NCI-H226 (cell line): ENCODE data around the gene CPSF4L.
"Not testable (repeated sequence)": the region's sequence is repeated elsewhere in the genome, so short reads cannot be mapped to it uniquely, and the experiment has no call there.

Experiments
- DNase-seq: peaks from one replicate; pipeline ENCODE4 v3.0.0-alpha.2; 2015

Gene CPSF4L

DNA sequence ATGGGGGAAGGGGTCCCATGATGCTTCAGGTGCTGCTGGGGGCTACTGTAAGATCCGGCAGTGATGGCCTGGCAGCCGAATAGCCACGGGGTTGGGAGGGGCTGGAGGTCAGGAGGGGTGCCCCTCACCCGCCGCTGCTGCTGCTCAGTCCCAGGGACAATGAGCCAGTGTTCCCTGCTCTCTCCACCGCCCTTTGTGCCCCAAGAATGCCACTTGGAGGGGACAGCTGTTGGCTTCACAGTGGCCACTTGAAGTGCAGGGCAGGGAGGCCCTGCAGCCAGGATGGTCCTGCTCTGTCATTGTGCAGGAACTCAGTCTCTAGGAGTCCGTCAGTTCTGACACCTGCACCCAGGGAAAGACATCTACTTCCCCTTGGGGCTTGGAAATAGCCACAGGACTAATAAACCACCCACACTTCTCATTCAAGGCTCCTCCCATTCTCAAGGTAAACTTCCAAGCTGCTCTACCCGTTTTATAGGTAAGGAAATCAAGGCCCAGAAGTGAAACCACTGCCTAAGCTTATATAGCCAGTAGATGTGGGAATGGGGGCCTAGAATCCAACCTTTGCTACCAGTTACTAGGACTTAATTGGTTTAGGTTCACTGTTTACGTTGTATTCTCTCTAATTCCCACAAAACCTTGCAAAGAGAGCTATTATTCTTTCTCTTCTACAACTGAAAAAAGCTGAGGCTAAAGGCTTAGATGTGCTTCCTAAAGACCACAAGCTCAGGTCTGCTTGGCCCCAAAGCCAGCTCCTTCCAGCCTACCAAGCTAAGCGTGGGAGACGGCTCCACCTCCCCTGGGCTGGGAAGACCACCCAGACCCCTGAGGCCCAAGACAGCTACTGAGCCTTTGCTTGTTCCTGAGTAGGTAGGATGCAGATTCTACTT is 6.2 kb upstream of the CPSF4L start:
- DNase-seq: no peak

DNA sequence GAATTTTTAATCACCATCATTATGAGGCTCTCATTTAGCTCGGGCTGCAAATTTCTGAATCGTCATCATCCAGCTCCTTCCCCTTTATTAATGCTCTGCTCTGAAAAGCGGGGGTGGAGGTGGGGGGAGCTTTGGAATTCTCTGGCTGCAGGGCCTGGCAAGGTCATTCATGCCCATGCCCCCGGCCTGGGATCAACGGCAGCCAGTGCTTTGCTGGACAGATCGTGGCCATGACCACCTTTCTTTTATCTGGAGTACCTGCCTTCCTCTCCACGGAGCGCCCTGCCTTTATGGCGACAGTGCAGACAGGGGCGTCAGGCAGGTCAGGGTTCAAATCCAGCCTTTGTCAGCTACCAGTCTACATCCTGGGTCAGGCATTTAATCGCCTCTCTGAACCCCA is 5.1 kb upstream of the CPSF4L start:
- DNase-seq: no peak

DNA sequence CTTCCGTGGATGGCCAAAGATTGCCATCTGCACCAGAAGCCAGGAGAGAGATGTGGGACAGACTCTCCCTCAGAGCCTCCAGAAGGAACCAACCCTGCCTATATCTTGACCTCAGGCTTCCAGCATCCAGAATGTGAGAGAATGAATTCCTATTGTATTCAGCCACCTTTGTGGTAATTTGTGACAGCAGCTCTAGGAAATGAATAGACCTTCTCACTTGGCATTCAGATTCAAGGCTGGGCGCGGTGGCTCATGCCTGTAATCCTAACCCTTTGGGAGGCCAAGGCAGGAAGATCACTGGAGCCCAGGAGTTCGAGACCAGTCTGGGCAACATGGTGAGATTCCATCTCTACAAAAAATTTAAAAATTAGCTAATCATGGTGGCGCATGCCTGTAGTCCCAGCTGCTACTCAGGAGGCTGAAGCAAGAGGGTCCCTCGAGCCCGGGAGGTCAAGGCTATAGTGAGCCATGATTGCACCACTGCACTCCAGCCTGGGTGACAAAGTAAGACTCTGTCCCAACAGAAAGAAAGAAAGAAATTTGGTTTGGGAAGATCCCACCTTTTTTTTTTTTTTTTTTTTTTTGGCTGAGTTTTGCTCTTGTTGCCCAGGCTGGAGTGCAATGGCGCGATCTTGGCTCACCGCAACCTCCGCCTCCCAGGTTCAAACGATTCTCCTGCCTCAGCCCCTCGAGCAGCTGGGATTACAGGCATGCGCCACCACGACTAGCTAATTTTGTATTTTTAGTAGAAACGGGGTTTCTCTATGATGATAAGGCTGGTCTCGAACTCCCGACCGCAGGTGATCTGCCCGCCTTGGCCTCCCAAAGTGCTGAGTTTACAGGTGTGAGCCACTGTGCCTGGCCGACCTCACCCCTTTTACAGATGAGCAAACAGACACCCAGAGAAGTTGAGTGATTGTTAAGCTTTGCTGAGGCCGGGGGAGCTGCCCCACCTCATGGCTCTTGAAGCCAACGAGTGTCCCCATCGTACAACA is 4.3 kb upstream of the CPSF4L start:
- DNase-seq: no peak

DNA sequence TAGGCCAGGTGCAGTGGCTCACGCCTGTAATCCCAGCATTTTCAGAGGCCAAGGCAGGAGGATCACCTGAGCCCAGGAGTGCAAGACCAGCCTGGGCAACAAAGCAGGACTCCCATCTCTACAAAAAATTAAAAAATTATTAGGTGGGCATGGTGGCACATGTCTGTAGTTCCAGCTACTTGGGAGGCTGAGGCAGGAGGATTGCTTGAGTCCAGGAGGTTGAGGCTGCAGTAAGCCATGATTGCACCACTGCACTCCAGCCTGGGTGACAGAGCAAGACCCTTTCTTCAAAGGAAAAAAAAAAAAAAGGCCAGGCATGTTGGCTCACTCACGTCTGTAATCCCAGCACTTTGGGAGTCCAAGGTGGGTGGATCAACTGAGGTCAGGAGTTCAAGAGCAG is 2.8 kb upstream of the CPSF4L start:
- not testable (repeated sequence) for DNase-seq

DNA sequence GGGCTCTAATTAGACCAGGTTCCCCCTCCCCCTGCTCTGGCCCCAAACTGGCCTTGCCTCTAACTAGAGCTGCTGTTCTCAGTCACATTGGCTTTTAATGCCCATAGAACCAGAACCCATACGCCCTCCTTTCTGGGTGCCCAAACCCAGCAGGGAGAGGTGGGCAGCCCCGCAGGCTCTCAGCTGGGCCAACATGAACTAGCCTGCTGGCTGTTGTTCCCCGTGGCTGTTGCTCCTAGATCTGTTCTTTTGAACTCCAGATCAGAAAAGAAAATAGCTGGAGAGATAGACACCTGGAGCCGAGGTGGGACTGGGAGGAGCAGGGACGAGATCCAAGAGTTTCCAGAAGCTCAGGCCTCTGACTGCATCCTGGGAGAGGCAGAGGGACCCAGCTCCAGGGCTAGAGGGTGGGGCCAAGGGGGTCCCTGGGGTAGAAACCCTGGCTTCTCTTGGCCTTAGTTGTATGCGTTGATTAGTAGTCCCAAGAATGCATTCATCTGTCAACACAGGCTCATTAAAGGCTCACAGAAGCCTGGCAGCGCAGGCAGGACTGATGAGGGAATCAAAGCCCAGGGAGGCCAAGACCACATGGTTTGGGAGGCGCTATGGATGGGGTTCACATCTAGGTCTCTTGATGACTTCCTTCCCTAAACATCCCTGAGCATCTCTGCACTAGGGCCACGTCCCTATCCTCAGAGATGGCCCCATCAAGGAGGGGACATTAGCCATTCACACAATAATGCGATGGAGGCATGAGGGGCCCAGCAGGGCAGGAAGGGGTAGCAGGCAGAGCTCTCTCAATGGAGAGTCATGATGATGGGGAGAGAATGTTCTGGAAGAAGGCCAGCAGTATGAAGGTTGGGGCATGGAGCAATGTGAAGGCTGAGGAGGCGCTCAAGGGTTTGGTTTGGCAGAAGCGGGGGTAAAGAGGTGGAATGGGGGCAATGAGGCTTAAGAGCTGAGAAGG is 1.3 kb upstream of the CPSF4L start:
- DNase-seq: no peak

DNA sequence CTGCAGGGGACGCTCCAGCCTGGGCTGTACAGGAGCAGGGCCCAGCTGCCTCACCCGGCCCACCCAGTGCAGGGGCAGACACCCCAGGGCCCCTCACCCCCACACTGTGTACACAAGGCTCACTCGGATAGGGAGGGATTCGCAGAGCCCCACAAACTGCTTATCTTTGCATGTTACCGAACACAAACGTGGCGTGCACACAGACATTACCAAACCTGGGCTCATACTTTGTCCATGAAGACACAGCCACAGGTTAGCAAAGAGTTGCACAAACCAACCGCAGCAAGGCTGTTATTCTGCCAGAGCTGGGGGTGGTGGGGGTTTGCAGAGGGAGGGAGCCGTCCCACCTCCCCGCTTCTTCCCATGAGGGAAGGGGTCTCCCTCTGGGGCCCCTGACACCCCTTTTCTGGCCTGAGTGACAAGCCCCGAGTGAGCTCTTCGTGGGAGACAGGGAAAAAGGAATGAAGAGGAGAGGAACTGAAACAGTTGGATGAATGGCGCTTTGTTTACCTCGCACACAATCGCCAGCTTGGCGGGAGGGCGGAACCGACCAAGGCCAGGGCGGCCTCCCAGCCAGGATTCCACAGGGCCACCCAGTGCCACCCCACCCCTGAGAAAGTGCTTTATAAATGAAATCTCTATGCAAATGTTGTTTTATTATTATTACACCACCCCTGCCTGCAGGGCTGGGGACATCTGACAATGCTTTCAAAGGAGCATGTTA is 434 bp upstream of the CPSF4L start:
- no peak for DNase-seq

DNA sequence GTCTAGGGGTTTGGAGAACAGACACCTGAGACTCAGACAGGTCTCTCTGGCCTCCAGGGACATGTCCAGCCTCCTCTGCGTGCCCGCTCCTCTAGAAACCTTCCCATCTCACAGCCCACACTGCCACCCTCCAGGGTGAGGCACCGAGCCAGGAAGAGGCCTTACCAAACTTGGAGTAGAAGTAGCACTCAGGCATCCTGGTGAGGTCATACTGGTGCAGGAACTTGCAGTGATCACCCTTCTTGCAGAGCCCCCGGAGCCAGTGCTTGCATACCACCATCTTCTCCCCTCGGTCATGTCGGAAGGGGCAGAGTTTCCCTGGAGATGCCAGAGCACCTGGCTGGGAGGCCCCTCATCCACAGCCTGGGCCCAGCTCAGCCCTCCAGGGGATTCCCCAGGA is 4.2 kb downstream of the CPSF4L start:
- no peak for DNase-seq

DNA sequence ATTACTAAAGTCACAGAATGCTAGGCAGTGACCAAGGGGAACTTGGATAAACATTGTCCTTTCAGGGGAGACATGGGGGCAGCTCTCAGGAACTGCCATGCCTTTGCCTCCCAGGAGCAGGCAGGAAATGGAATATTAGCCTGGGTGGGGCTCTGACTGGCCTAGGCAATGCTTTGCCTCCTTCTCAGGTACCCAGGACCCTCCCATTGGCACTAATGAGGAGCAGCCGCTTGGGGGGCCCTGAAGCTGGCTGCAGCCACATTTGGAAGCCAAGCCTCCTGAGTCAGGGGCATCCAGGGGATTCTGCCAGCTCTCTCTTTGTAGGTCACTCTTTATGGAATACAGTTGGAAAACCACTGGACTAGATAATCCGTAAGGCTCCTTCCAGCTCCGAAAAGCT is 5.5 kb downstream of the CPSF4L start:
- DNase-seq: no peak

DNA sequence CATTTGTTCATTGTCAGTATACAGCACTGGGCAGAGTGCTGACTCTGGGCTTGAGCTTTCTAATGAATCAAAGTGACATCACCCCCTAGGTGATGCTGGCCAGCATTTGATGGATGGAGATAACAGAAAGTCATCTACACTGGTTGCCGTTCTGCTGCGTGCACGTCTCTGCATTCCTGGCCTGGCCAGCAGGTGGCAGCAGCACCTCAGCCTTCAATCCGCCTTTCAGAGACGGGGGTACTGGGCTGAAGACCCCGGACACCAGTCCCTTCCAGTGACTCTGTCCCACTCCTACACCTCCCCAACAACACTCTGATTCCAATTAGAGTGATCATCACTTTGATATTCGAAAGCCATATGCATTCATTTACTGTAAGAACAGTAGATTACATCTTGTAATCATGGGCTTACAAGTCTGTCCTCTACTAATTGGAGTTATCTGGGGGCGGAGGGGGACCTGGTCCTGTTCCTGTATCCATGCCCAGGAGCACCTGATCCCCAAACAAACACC is 6.0 kb downstream of the CPSF4L start:
- DNase-seq: no peak

DNA sequence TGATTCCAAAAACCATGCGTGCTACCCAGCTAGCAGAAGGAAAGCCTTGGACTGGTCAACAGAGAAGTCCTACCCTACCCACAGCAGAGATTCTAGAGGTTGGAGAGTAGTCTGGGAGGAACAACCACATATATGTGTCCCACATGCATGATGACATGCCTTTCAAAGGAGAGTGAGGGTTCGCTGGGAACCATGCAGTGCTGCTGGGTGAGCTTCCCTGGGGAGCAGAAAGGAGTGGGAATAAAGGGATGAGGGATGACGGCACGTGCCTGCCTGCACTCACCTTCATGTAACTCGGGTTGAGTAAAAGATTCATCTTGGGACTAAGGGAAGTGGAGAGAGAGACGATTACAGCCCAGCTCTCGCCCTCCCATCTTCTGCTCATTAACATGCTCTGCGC is 9.8 kb downstream of the CPSF4L start:
- DNase-seq: no peak

DNA sequence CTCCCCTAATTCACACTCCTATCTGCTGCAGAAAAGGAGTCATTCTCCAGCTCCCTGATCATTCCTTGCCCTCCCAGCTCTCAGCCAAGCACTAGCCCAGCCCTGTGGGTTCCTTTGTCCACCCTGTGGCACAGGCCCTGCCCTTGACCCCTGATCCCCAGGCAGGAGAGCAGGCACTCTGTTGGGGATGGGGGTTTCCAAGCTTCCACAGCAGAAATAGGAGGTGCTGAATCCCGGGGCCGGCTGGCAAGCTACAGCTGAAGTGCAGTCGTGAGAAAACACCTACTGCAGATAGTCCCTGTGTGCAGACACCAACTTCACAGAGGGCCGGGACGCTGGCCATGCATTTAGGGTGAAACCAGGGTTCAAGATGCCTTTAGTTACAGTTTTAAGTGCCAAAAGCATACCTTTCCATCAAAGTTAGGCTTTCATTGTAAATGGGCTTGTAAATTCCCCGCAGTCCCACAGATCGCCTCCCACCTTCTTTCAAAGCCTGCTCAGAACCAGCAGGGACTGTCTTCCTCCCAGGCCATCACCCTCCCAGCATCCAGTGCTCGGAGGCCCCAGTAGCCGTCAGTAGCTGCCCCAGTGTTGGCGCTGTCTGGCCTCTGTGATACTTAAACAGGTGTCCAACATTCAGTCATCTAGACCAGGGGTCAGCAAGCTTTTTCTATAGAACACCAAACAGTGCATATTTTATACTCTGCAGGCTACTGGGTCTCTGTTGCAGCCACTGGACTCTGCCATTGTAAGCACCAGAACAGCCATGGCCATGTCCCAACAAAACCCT is 10.6 kb downstream of the CPSF4L start:
- no peak for DNase-seq

DNA sequence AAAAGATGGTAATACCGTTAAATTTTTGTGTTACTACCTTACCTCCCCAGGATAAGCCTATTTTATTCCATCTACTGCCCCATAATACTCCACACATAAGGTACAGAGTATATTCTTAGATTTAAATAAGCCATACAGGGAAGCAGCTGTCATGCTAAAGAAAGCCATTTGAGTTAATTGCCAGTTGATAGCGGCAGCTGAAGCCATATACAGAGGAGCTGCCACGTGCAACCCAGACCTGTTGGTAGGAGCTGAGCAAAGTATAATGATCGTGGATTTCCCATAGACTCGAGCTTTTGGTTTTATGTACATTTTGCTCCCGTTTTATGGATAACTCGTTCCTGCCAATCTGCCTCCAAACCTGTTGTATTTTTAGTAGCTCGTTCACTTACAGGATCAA is 12.0 kb downstream of the CPSF4L start:
- no peak for DNase-seq

DNA sequence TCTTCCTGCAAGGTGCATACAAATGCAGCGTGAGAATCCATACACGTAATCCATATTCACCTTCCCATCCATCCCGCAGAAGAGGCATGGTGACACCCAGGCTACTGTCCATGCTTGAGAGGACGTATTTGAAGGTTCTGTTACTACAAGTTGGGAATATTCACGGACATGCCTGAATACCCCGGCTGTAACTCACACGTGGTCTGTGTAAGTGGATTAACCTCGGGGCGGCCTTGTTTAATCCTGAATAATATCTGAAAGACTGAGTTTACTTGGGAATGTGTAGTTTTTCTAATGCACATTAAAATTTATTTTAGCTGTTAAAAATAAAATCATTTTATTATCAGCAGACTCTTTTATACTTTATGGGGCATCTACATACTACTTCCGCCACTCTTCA is 13.1 kb downstream of the CPSF4L start:
- DNase-seq: no peak

DNA sequence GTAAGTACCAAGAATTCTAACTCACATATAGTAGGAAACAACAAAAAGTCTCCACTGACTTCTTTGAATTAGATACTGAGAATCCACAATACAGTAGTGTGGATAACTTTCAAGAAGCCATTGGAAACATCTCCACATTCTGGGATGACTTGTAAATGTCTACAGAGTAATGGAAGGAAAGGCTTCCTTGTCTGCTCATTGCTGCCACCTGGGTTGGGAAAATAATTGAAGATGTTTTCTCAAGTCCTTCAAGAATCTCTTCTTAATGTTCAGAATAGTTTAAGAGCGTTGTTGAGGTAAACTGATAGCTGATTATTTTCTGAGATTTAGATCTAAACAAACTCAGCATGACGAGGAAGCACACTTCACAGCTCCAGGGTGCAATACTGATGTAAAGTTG is 14.0 kb downstream of the CPSF4L start:
- no peak for DNase-seq

DNA sequence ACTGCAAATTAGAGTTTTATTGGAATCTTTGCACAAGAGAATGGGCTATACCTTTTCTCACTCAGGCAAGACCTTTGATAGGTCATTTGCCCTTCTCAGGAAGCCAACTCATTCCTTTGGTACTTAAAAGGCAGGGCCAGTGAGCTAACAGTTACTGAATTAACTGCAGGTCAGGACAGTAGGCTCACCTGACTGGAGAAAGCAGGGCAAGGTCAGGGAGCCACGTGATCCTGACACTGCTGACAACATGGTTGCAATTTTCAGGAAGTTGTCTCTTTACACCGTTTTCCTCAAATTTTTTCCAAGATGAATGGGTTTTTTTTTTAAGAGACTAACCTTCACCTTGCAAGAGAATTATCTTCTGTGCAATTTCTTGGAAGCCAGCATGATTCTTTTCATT is 21.1 kb downstream of the CPSF4L start:
- peak; percentile 32 for DNase-seq

DNA sequence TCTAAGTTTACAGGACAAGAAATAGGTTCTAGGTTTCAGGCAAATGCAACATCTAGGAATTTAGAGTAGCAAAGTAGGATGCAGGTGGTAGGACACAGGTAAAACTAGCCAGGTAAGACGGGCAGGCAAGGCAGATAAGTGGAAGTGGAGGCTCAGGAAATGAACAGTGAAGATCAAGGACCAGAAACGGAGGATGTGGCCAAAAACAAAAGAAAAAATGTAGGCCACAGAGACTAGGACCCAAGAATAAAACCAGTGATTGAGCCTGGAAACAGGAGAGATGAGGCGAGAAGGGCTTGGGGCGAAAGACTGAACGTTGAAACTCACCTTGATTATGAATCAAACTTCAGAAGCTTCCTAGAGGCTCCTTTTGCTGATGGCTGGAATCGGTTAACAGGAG is 24.0 kb downstream of the CPSF4L start:
- DNase-seq: no peak

DNA sequence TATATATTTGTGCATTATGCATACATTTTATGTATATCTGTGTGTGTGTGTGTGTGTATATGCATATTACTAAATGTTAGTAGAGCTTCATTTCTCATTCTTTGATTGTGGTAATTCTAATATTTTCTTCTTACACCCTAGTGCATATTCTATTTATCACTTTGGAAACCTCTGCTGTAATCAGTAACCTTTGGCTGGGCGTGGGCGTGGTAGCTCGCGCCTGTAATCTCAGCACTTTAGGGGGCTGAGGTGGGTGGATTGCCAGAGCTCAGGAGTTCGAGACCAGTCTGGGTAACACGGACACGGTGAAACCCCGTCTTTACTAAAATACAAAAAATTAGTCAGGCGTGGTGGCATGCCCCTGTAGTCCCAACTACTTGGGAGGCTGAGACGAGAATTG is 26.9 kb downstream of the CPSF4L start:
- no peak for DNase-seq

DNA sequence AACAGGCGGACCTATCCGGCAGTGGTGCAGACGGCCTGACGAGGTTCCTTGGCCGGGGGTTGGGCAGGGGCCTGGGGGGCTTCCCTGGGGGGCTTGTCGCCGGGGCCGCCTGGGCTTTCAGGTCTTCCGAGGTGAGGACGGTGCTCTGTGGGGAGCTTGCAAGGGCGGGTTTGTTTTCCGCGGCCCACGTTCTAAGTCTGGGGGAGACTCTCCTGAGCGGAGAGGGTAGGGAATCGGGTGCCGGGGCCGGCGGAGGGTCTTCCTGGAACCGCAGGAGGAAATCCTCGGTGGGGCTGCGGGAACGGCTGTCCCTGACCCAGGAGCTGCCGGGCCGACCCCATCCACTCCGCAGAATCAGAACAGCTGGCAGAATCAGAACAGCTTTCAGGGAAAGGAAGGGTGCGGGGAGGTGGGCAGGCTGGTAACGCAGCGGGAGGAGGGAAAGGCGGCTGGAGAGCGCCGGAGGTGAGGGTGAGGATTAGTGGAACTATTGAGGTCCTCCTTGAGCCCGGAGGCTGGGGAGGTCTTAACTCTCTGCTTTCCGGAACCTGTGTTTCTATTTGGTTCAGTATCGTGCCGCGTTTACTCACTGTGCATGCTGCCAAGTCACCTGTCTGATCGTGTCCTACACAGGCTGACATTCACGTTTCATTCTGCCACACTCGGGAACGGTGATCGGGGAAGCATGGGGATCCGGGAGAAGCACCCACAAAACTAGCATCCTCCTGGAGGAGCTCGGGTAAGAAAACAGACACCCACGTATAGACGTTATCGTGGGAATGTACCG is 28.9 kb downstream of the CPSF4L start:
- DNase-seq: peak; percentile 7

DNA sequence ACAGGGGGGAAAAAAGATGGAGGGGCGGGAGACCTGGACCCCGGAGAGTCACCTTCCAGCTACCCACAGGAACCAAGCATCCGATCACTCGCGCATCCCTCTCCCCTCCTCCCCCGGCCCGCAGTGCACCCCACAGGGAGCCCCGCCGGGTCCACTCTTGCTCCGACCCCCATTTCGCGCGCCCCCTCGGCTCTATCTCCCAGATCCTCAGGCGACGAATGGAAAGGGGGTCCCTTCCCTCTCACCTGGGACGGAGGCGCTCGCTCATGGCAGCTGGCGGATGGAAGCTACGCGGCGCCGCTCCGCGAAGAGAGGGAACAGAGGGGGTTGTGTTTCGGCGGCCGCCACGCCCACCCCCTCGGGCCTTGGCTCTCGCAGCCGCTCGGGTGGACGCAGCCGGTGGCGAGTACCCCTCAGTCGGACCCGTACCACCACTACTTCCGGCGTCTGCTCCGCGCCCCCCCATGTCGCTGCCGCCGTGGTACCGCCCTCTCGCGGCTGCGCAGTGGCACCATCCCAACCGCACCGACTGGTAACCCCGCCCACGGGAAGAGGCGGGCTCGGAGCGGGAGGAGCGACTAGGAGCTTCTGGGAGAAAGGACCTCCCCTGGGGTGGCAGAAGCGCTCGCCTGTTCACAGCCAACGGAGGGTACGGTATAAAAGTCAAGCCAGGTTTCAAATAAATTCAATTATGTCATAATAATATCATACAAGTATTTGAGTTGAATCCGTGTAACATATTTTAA is 29.7 kb downstream of the CPSF4L start:
- DNase-seq: peak; percentile 84
